Measurements from ENCODE around the gene ECT2L. TPM values are rescaled to one million over a fixed set of nuclear protein-coding genes. Genes with fewer than 3 reads are reported as not detected.

ECT2L gene
- total RNA-seq, 1 donor from 2014 or later = 0.70 TPM

- ATAC-seq (ENCODE audit: poor library complexity) = no peak
- intact Hi-C loops (cut with DNase I) = no loop called here
Observed at GRCh38 chr6:138800377-138801150, 4.7 kb downstream of the ECT2L start.

DNA sequence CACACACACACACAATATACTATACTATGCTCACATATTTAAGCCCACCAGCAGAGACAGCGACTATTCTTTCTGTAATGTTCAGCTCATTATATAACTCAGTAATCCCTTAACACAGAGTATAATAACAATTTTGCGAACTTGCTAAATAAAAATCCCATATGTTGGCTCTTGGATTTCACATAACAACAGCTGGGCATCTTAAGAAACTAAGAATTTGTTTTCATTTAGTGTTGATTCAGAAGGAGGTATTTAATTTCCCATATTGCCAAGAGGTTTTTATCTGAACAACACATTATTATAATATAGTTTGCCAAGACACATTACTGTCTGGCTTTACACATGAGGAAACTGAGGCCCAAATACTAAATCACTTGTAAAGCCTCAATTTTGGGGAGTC is 7.4 kb downstream of the ECT2L start:
- ATAC-seq (ENCODE audit: poor library complexity) (no peak), DNase-seq (no peak)
- intact Hi-C loops (cut with DNase I) = no loop called here

More at GRCh38 chr6:138800377-138801150, 4.7 kb downstream of the ECT2L start:
- no peak for DNase-seq

GRCh38 chr6:138803861-138804260 is 8.0 kb downstream of the ECT2L start:
- ATAC-seq (ENCODE audit: poor library complexity) = peak; percentile 67
- no peak for DNase-seq
- intact Hi-C loops (cut with DNase I) = no loop called here

- DNase-seq = no peak
Observed at GRCh38 chr6:138805016-138805765, 9.3 kb downstream of the ECT2L start.

DNA sequence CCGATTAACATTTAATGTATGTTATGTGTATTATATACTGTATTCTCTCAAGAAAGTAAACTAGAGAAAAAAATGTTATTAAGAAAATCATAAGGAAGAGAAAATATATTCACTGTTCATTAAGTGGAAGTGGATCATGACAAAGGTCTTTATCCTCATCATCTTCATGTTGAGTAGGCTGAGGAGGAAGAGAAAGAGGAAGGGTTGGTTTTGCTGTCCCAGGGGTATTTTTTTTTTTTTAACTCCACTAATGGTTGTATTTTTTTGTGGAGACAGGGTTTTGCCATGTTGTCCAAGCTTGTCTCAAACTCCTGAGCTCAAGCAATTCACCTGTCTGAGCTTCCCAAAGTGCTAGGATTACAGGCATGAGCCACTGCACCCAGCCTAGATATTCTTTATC is 11.0 kb downstream of the ECT2L start:
- intact Hi-C loops (cut with DNase I) = no loop called here
- DNase-seq (no peak), ATAC-seq (ENCODE audit: poor library complexity) (no peak)

More at GRCh38 chr6:138805016-138805765, 9.3 kb downstream of the ECT2L start:
- peak; percentile 64 for ATAC-seq (ENCODE audit: poor library complexity)
- intact Hi-C loops (cut with DNase I) = no loop called here

- intact Hi-C loops (cut with DNase I) = loop anchor here (5.0 to 10.0 kb wide), 2 partner anchors 178 to 545 kb away; partner anchors contain the start of gene REPS1
Observed at GRCh38 chr6:138809677-138810076, 13.8 kb downstream of the ECT2L start.

DNA sequence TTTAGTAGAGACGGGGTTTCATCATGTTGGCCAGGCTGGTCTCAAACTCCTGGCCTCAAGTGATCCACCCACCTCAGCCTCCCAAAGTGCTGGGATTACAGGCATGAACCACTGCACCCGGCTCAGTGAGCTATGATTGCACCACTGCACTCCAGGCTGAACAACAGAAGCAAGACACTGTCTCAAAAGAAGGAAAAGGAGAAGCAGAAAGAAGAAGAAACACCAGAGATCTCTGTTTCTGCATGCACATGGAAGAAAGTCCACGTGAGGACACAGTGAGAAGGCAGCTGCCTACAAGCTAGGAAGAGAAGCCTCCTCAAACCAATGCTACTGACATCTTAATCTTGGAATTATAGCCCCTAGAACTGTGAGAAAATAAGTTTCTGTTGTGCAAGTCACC is 16.0 kb downstream of the ECT2L start:
- DNase-seq (no peak), ATAC-seq (ENCODE audit: poor library complexity) (no peak)
- intact Hi-C loops (cut with DNase I) = loop anchor here (5.0 to 10.0 kb wide), 2 partner anchors 175 to 543 kb away; partner anchors contain the start of gene REPS1

More at GRCh38 chr6:138809677-138810076, 13.8 kb downstream of the ECT2L start:
- no peak for DNase-seq
- no peak for ATAC-seq (ENCODE audit: poor library complexity)

DNA sequence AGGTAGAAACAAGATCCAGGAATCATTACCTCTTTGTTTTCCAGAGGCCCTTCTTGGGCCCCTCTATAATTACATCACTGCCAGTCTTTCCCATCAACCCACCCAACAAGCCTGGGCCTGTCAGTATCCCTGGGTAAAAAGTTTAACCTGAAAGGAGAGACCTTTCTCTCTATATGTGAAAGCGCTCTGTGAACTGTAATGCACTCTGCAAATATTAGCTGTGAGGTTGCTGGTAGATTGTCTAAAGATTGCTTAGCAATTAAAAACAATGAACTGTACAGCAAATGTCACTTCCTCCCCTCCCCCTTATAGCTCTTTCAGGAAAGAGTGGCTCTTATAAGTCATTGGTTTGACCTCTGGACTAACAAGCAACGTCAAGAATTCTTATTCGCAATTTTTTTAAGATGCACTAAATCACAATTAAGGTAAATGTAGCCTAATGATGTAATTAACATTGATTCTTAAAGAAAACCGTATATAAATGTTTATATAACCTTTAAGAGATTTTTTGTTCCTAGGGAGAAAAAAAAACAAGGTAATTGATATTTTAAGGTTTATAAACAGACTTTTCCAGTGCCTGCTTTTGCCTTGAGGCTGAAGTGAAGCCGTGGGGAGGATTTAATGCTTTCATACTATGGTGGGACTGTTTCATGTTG is 18.4 kb downstream of the ECT2L start:
- DNase-seq (no peak), ATAC-seq (ENCODE audit: poor library complexity) (no peak)
- intact Hi-C loops (cut with DNase I) = loop anchor here (5.0 to 10.0 kb wide), 2 partner anchors 173 to 540 kb away; partner anchors contain the start of gene REPS1

DNA sequence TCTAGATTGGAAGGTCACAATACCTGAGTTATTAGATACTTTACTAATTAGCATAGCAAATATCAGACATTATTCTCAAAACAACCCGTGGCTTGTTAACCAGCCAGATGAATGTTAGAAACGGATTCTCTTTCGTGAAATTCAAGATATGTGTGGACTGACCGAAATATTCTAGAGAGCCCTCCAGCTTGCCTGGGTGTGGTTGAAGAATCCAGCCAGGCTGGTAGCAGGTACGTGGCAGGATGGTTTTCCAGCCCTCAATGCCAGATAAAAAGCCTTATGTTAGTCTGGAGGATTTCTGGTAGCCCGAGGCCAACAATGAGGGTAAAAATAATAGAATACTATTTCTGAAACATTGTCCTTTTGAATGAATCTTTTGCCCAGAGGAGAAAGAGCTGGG is 19.3 kb downstream of the ECT2L start:
- no peak for ATAC-seq (ENCODE audit: poor library complexity)
- no peak for DNase-seq
- intact Hi-C loops (cut with DNase I) = loop anchor here (10.0 kb wide), 1 partner anchor 540 kb away; no protein-coding TSS in a partner anchor

GRCh38 chr6:138815797-138816528 is 20.1 kb downstream of the ECT2L start:
- intact Hi-C loops (cut with DNase I) = loop anchor here (10.0 kb wide), 1 partner anchor 539 kb away; no protein-coding TSS in a partner anchor
- ATAC-seq (ENCODE audit: poor library complexity) (peak; percentile 82), DNase-seq (no peak)

GRCh38 chr6:138817799-138818198 is 21.9 kb downstream of the ECT2L start:
- ATAC-seq (ENCODE audit: poor library complexity) (peak; percentile 19), DNase-seq (no peak)
- intact Hi-C loops (cut with DNase I) = loop anchor here (10.0 kb wide), 1 partner anchor 537 kb away; no protein-coding TSS in a partner anchor

DNA sequence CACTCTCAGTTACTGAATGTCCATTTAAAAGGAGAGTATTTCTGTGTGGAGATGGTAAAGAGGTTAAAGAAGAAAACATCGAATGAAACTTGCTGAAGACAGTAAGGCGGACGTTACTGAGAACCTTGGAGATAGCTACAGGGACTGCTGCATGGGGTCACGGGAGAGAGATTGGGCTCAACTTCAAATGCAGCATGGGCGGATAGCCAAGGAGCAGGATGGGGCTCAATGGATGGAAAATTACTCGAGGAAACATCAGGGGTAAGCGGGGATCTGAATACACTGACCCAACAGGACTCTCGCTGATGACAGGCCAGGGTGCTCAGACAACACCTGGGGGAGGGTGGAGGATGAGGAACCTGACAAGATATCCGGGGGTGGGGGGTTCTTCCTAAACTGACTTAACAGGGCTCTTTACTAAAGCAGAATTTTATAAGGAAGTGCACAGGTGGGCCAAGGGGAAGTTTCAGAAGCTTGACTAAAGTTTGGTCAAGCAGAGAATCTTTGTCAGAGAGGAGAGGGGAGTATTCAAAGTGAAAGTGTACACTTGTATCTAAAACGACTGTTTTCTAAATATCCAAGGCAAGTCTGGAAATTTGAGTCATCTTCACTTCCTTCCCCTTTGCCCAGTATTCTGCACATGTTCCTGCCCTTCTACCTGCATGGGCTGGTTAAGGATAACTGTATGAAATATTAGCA is 22.8 kb downstream of the ECT2L start:
- ATAC-seq (ENCODE audit: poor library complexity) (peak; percentile 14), DNase-seq (no peak)
- intact Hi-C loops (cut with DNase I) = loop anchor here (10.0 kb wide), 1 partner anchor 536 kb away; no protein-coding TSS in a partner anchor

GRCh38 chr6:138821519-138821918 is 25.6 kb downstream of the ECT2L start:
- intact Hi-C loops (cut with DNase I) = no loop called here
- DNase-seq = no peak
- no peak for ATAC-seq (ENCODE audit: poor library complexity)

DNA sequence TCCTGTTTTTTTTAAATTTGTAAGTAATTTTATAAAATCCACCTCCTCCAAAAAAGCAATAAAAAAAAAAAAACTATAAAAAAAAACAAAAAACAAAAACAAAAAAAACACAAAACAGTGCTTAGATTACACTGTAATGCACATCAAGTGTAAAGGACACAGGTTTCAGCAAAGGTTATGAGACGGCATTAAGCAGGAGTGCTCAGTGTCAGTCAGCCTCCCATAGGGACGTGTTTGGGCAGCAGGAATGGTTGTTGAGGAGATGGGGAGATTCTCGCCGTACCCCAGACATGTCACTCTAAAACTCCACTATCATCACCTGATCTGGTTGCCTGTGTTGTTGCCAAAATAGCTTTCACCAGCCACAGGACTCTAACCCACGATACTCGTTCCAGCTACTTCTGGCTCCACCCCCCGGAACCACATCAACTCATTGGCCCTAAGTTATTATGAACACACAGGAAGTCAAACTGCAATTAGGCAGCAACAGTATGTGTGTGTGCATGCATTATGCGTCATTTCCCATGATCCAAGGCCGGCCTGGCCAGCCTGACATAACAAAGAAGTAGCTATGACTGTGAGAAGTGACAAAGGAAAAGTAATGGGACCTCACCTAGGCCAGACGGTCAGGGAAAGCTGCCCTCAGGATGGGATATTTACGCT is 28.7 kb downstream of the ECT2L start:
- intact Hi-C loops (cut with DNase I) = no loop called here
- DNase-seq (no peak), ATAC-seq (ENCODE audit: poor library complexity) (peak; percentile 36)

- DNase-seq (no peak), ATAC-seq (ENCODE audit: poor library complexity) (no peak)
- intact Hi-C loops (cut with DNase I) = no loop called here
Observed at GRCh38 chr6:138830248-138830647, 34.4 kb downstream of the ECT2L start.

DNA sequence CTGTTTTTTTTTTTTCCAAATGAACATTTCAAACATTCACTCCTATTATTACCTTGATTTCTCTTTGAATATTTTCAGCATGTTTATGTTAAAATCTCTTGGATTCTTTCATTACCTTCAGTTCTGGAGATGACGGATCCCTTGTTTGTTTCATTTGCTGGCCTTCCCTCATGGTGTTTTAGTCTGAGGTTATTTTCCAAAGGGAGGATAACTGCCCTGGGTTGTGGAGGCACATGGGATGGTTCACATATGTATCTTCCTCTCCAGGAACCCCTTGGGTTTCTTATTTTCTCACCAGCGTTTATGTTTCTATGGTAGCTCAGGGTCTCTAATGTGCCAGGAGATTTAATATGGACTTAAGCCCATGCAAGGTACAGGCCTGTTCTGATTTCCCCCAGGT is 36.3 kb downstream of the ECT2L start:
- ATAC-seq (ENCODE audit: poor library complexity) (no peak), DNase-seq (no peak)
- intact Hi-C loops (cut with DNase I) = no loop called here

DNA sequence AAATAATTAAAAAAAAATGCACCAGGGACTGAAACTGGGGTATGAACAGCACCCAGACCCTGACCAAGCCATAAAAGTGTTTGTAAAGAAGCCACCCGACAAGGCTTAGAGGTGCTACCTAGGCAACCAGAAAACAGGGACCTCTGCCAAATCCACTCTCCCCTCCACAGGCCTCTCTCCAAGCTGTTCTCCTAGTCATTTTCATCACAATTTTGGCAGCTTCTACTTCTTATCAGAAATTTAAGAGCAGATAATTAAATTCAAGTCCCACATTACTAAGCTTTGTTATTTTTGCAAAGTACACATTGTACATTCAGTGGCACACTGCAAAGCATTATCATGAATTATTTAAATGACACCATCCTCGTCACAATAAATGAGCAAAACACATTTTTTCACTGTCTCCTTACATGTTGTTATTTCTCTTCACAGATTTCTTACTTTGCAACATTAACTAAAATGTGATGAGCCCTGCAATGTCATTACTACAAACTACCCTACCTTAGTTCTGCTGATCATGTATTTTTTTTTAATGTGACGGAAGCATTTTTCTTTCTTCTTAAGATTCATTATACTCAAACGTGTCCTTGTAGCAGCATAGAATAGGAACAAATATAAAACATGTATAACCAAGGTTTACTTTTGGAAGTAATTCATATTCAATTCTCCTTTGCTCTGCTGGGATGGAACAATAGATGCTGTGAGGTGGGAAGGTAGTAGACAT is 38.1 kb downstream of the ECT2L start:
- peak; percentile 93 for ATAC-seq (ENCODE audit: poor library complexity)
- intact Hi-C loops (cut with DNase I) = no loop called here
- DNase-seq = peak; percentile 71

Data from Right ventricle myocardium superior (tissue), 1 donor.